ENCODE results near the gene CALCOCO1. TPM values are rescaled to one million over a fixed set of nuclear protein-coding genes. Genes with fewer than 3 reads are reported as not detected.

Gene CALCOCO1
- total and polyA plus RNA-seq, 9 of the 15 experiments (the other 6 are each of a cell fraction or from before 2014, with no cell fraction given): 1.9 to 31.8 (median 11.0) TPM

DNA sequence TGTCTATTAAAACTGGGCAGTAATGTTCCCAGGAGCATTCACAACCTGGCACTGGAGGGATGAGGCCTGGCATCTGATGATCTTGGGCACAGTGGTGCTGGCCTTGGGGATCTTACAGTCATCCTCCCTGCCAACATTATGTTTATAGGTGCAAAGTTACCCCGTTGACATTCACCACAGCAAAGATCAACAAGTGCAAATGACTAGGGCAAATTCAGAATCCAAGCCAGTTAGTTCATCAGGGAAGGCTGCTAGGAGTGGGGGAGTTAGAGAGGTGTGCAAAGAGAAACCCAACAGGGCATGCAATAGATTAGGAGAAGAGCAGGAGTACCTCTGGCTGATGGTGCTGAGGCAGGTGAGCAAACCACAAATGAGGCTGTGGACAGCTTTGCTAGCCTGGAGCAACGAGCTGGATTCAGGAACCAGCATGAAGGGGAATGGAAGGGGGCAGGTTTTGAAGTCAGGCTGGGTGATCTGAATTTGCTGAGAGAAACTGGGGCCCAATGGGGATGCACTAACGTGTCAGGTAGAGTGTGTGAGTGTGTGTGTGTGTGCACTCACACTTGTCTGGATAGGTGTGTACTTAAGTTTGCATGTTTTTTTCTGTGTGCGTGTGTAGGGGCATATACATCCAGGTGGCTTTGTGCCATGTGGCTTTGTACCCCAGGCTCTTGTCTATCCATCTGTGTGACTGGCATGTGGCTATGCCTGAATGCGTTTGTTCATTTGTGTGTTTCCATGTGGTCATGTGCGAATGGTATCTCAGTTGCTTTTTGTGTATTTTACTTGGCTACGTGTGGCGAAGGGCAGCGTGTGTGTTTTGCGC lies 22.9 kb upstream of the CALCOCO1 start (continued):
- TF ChIP-seq, protein P1, sequence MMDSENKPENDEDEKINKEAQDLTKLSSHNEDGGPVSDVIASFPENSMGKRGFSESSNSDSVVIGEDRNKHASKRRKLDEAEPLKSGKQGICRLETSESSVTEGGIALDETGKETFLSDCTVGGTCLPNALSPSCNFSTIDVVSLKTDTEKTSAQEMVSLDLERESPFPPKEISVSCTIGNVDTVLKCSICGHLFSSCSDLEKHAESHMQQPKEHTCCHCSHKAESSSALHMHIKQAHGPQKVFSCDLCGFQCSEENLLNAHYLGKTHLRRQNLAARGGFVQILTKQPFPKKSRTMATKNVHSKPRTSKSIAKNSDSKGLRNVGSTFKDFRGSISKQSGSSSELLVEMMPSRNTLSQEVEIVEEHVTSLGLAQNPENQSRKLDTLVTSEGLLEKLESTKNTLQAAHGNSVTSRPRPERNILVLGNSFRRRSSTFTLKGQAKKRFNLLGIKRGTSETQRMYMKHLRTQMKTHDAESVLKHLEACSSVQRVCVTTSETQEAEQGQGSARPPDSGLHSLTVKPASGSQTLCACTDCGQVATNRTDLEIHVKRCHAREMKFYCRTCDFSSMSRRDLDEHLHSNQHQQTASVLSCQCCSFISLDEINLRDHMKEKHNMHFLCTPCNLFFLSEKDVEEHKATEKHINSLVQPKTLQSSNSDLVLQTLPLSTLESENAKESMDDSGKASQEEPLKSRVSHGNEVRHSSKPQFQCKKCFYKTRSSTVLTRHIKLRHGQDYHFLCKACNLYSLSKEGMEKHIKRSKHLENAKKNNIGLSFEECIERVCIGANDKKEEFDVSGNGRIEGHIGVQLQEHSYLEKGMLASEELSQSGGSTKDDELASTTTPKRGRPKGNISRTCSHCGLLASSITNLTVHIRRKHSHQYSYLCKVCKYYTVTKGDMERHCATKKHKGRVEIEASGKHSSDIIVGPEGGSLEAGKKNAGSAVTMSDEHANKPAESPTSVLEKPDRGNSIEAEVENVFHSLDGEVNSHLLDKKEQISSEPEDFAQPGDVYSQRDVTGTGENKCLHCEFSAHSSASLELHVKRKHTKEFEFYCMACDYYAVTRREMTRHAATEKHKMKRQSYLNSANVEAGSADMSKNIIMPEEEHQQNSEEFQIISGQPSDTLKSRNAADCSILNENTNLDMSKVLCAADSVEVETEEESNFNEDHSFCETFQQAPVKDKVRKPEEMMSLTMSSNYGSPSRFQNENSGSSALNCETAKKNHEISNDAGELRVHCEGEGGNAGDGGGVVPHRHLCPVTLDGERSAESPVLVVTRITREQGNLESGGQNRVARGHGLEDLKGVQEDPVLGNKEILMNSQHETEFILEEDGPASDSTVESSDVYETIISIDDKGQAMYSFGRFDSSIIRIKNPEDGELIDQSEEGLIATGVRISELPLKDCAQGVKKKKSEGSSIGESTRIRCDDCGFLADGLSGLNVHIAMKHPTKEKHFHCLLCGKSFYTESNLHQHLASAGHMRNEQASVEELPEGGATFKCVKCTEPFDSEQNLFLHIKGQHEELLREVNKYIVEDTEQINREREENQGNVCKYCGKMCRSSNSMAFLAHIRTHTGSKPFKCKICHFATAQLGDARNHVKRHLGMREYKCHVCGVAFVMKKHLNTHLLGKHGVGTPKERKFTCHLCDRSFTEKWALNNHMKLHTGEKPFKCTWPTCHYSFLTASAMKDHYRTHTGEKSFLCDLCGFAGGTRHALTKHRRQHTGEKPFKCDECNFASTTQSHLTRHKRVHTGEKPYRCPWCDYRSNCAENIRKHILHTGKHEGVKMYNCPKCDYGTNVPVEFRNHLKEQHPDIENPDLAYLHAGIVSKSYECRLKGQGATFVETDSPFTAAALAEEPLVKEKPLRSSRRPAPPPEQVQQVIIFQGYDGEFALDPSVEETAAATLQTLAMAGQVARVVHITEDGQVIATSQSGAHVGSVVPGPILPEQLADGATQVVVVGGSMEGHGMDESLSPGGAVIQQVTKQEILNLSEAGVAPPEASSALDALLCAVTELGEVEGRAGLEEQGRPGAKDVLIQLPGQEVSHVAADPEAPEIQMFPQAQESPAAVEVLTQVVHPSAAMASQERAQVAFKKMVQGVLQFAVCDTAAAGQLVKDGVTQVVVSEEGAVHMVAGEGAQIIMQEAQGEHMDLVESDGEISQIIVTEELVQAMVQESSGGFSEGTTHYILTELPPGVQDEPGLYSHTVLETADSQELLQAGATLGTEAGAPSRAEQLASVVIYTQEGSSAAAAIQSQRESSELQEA (IDR thresholded peaks at IDR 0.05; ENCODE audit: low read depth): no peak
- TF ChIP-seq HMG20A (CRISPR knock-in tag; conservative IDR thresholded peaks at IDR 0.05) (no peak), ZC3H4 (CRISPR knock-in tag; IDR thresholded peaks at IDR 0.05; ENCODE audit: borderline replicate concordance) (no peak)
- TF ChIP-seq, protein P2, sequence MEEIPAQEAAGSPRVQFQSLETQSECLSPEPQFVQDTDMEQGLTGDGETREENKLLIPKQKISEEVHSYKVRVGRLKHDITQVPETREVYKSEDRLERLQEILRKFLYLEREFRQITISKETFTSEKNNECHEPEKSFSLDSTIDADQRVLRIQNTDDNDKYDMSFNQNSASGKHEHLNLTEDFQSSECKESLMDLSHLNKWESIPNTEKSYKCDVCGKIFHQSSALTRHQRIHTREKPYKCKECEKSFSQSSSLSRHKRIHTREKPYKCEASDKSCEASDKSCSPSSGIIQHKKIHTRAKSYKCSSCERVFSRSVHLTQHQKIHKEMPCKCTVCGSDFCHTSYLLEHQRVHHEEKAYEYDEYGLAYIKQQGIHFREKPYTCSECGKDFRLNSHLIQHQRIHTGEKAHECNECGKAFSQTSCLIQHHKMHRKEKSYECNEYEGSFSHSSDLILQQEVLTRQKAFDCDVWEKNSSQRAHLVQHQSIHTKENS (CRISPR knock-in tag; IDR thresholded peaks at IDR 0.05): no peak
